SK-N-MC (cell line): ENCODE data around the gene BICD2.

Experiments used
- DNase-seq: peaks from one replicate; pipeline ENCODE4 v3.0.0-alpha.2; 2011; ENCODE audit warnings: low read depth, low spot score
- H3K27ac ChIP-seq: fragments of 200-600 bp; sonication (generic); 2 replicates; pipeline ENCODE4 v1.5.1; 2016; ENCODE audit warnings: mixed run types
- H3K36me3 ChIP-seq: fragments of 200-600 bp; sonication (generic); 2 replicates; pipeline ENCODE4 v1.6.1; 2017; ENCODE audit warnings: antibody characterized with exemption, low read length, mixed read lengths; ENCODE audit not compliant: insufficient read depth
- H3K4me3 ChIP-seq: fragments of 200-600 bp; sonication (generic); 2 replicates; pipeline ENCODE4 v1.5.1; 2016
- H3K9ac ChIP-seq: fragments of 200-600 bp; sonication (generic); 2 replicates; pipeline ENCODE4 v1.8.0; 2017; ENCODE audit warnings: mixed run types, mixed read lengths; ENCODE audit not compliant: insufficient read length
- H3K9me3 ChIP-seq: fragments of 200-600 bp; sonication (generic); 2 replicates; pipeline ENCODE4 v1.6.1; 2017; ENCODE audit warnings: low read depth, mild to moderate bottlenecking, antibody characterized with exemption, low read length, moderate library complexity, mixed read lengths
- EZH2 ChIP-seq: fragments of 200-600 bp; sonication (generic); IDR thresholded peaks from one replicate; pipeline ENCODE4 v1.6.1; 2017; ENCODE audit warnings: antibody characterized with exemption
- FOXP2 ChIP-seq: optimal IDR thresholded peaks from 2 replicates; pipeline ENCODE3; 2011; ENCODE audit warnings: mild to moderate bottlenecking, moderate library complexity; ENCODE audit not compliant: insufficient read depth; ENCODE audit errors: extremely low read length, control extremely low read depth
- POLR2AphosphoS5 ChIP-seq: IDR thresholded peaks from 2 replicates; pipeline ENCODE4 v1.6.1; 2012; ENCODE audit warnings: mild to moderate bottlenecking, low read depth, low read length, borderline replicate concordance

The BICD2 gene

GRCh38 chr9:92723801-92724323, 40.8 kb downstream of the BICD2 start:
- Histone ChIP-seq H3K9ac (no peak overlapping the region), H3K4me3 (no peak overlapping the region), H3K27ac (no peak overlapping the region), H3K9me3 (no peaks in the 10 kb centered on the region), H3K36me3 (peaks cover 28% of the 10 kb centered on the region; the same call in 1 of the 2 replicates)
- TF ChIP-seq POLR2AphosphoS5 (no peak), EZH2 (no peak), FOXP2 (no peak)
- no peak for DNase-seq

GRCh38 chr9:92723299-92723625, 41.4 kb downstream of the BICD2 start:
- Histone ChIP-seq H3K36me3 (peaks cover 33% of the 10 kb centered on the region; the same call in 1 of the 2 replicates), H3K9ac (no peak overlapping the region), H3K9me3 (no peaks in the 10 kb centered on the region), H3K27ac (no peak overlapping the region), H3K4me3 (no peak overlapping the region)
- no peak for DNase-seq
- no peak for TF ChIP-seq FOXP2
- no peak for TF ChIP-seq EZH2

- H3K36me3 ChIP-seq = peaks cover 34% of the 10 kb centered on the region; the same call in 1 of the 2 replicates
- H3K9ac ChIP-seq = no peak overlapping the region
- no peak overlapping the region for H3K4me3 ChIP-seq
- no peak for DNase-seq
- H3K9me3 ChIP-seq = no peaks in the 10 kb centered on the region
- TF ChIP-seq FOXP2 (no peak), EZH2 (no peak), POLR2AphosphoS5 (no peak)
- no peak overlapping the region for H3K27ac ChIP-seq
Measured at GRCh38 chr9:92722386-92723298, 42.0 kb downstream of the BICD2 start.

- TF ChIP-seq FOXP2 (no peak), EZH2 (no peak), POLR2AphosphoS5 (no peak)
- H3K9me3 ChIP-seq = no peaks in the 10 kb centered on the region
- DNase-seq = no peak
- H3K9ac ChIP-seq = no peak overlapping the region
- no peak overlapping the region for H3K4me3 ChIP-seq
- H3K36me3 ChIP-seq = peaks cover 34% of the 10 kb centered on the region; the same call in 1 of the 2 replicates
- H3K27ac ChIP-seq = no peak overlapping the region
Measured at GRCh38 chr9:92721548-92721947, 43.1 kb downstream of the BICD2 start.

GRCh38 chr9:92720807-92721535, 43.7 kb downstream of the BICD2 start:
- Histone ChIP-seq H3K9ac (no peak overlapping the region), H3K4me3 (no peak overlapping the region), H3K27ac (no peak overlapping the region), H3K9me3 (no peaks in the 10 kb centered on the region), H3K36me3 (peaks cover 35% of the 10 kb centered on the region; the same call in 1 of the 2 replicates)
- TF ChIP-seq FOXP2 (no peak), EZH2 (no peak), POLR2AphosphoS5 (no peak)
- DNase-seq = no peak

- H3K27ac ChIP-seq = no peak overlapping the region
- DNase-seq = no peak
- no peaks in the 10 kb centered on the region for H3K9me3 ChIP-seq
- TF ChIP-seq FOXP2 (no peak), POLR2AphosphoS5 (no peak), EZH2 (no peak)
- H3K36me3 ChIP-seq = peaks cover 42% of the 10 kb centered on the region
- H3K4me3 ChIP-seq = no peak overlapping the region
- no peak overlapping the region for H3K9ac ChIP-seq
Measured at GRCh38 chr9:92720209-92720765, 44.3 kb downstream of the BICD2 start.

- no peak for TF ChIP-seq FOXP2
- TF ChIP-seq POLR2AphosphoS5 = no peak
- no peak for TF ChIP-seq EZH2
- no peak overlapping the region for H3K4me3 ChIP-seq
- no peak overlapping the region for H3K9ac ChIP-seq
- peaks cover 53% of the 10 kb centered on the region for H3K36me3 ChIP-seq
- DNase-seq = no peak
- no peak overlapping the region for H3K27ac ChIP-seq
- H3K9me3 ChIP-seq = no peaks in the 10 kb centered on the region
Measured at GRCh38 chr9:92719028-92719647, 45.5 kb downstream of the BICD2 start.
